ENCODE results near the gene RWDD1. TPM values are rescaled to one million over a fixed set of nuclear protein-coding genes. Genes with fewer than 3 reads are reported as not detected.

The RWDD1 gene
- total and polyA plus RNA-seq, 10 donors = 25.8 to 57.5 (median 34.1) TPM

DNA sequence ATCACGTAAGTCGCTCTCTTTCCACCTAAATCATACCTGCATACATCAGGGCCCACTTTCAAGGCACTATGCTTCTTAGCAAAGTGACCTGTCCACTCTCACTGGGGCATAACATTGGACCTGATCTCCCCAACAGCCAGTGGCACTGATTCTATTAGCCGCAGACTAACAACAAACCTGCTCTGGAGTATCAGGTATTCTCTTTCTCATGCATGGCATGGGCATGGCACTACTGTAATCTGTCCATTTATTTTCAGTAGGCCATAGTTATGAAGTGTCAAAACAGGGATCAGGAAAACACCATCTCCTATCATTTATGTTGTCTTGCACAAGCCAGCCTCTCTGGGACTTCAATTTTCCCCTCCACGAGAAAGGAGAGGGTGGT lies 9.3 kb upstream of the RWDD1 start:
- intact Hi-C loops (cut with DNase I; ENCODE audit: low total_unique reads) = no loop called here
- no peak for DNase-seq
- H3K4me3 ChIP-seq = no peak overlapping the region
- H3K9me3 ChIP-seq = no peaks in the 10 kb centered on the region
- H3K36me3 ChIP-seq = no peaks in the 10 kb centered on the region
- 90 to 98% (median 96%) methylated on average over 4 of the region's 4 CpGs for WGBS, 5 donors
- H3K4me1 ChIP-seq = peaks cover 0 to 12% (median 5%) of the 10 kb centered on the region in 6 donors
- TF ChIP-seq POLR2AphosphoS5 (IDR thresholded peaks at IDR 0.05) (no peak), POLR2A (IDR thresholded peaks at IDR 0.05) (no peak)
- TF ChIP-seq, protein P1, sequence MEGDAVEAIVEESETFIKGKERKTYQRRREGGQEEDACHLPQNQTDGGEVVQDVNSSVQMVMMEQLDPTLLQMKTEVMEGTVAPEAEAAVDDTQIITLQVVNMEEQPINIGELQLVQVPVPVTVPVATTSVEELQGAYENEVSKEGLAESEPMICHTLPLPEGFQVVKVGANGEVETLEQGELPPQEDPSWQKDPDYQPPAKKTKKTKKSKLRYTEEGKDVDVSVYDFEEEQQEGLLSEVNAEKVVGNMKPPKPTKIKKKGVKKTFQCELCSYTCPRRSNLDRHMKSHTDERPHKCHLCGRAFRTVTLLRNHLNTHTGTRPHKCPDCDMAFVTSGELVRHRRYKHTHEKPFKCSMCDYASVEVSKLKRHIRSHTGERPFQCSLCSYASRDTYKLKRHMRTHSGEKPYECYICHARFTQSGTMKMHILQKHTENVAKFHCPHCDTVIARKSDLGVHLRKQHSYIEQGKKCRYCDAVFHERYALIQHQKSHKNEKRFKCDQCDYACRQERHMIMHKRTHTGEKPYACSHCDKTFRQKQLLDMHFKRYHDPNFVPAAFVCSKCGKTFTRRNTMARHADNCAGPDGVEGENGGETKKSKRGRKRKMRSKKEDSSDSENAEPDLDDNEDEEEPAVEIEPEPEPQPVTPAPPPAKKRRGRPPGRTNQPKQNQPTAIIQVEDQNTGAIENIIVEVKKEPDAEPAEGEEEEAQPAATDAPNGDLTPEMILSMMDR (IDR thresholded peaks at IDR 0.05 in 8 of 11, conservative IDR thresholded peaks at IDR 0.05 in 3 of 11) = no peak
- H3K27ac ChIP-seq = peak overlapping the region in 1 of 8 donors; percentile 20
- peaks cover 0 to 20% (median 0%) of the 10 kb centered on the region in 7 donors for H3K27me3 ChIP-seq (replicated peaks in 1 of 7)

DNA sequence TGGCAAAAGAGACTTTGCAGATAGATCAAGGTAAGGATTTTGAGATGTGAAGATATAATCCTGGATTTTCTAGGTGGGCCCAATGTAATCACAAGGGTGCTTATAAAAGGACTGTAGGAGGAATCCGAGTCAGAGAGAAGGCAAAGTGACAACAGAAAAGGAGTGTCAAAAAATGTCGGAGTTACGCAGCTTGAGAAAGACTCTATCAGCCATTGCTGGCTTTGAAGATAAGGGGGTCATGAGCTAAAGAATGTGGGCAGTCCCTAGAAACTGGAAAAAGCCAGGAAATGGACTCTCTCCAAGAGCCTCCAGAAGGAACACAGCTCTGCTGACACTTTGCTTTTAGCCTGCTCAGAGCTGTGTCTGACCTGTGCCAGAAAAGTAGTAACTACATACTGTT lies 8.7 kb upstream of the RWDD1 start:
- no peak overlapping the region for H3K4me3 ChIP-seq
- peaks cover 0 to 20% (median 0%) of the 10 kb centered on the region in 7 donors for H3K27me3 ChIP-seq (replicated peaks in 1 of 7)
- TF ChIP-seq POLR2AphosphoS5 (IDR thresholded peaks at IDR 0.05) (no peak), POLR2A (IDR thresholded peaks at IDR 0.05) (no peak)
- TF ChIP-seq, protein P1 (IDR thresholded peaks at IDR 0.05 in 8 of 11, conservative IDR thresholded peaks at IDR 0.05 in 3 of 11) = no peak
- H3K27ac ChIP-seq = peak overlapping the region in 1 of 8 donors; percentile 20
- no peaks in the 10 kb centered on the region for H3K36me3 ChIP-seq
- no peaks in the 10 kb centered on the region for H3K9me3 ChIP-seq
- intact Hi-C loops (cut with DNase I; ENCODE audit: low total_unique reads) = no loop called here
- WGBS, 5 donors = 62 to 78% (median 69%) methylated on average over 3 of the region's 3 CpGs
- DNase-seq = no peak
- H3K4me1 ChIP-seq = peaks cover 0 to 12% (median 5%) of the 10 kb centered on the region in 6 donors

DNA sequence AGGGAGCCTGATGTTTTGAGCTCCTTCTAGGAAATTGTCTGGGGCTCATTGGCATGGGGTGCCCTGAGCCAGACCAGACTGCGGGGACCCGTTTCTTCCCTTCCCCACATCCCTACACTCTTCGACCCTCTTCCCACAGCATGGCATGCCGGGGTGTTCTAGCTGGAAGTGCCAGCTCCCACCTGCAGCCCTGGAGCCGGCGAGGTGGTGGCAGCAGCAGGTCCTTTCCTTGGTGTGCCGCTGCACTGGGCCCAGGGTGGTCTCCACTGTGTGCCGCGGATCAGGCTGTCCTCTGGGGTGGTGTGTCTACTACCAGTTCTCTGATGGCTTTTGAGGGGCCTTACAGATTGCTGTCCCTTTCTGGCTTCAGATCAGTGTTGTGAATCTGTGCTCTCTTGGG lies 7.5 kb upstream of the RWDD1 start:
- TF ChIP-seq POLR2AphosphoS5 (IDR thresholded peaks at IDR 0.05) (no peak), POLR2A (IDR thresholded peaks at IDR 0.05) (no peak)
- TF ChIP-seq, protein P1 (IDR thresholded peaks at IDR 0.05 in 8 of 11, conservative IDR thresholded peaks at IDR 0.05 in 3 of 11) = no peak
- DNase-seq = peak; percentile 69
- Histone ChIP-seq H3K36me3 (no peaks in the 10 kb centered on the region), H3K4me3 (no peak overlapping the region), H3K27ac (no peak overlapping the region), H3K4me1 (peaks cover 0 to 19% (median 9%) of the 10 kb centered on the region in 6 donors), H3K9me3 (no peaks in the 10 kb centered on the region), H3K27me3 (replicated peaks in 1 of 7) (peaks cover 0 to 20% (median 0%) of the 10 kb centered on the region in 7 donors)
- 90 to 97% (median 94%) methylated on average over 9 of the region's 9 CpGs for WGBS, 5 donors
- intact Hi-C loops (cut with DNase I; ENCODE audit: low total_unique reads) = no loop called here

DNA sequence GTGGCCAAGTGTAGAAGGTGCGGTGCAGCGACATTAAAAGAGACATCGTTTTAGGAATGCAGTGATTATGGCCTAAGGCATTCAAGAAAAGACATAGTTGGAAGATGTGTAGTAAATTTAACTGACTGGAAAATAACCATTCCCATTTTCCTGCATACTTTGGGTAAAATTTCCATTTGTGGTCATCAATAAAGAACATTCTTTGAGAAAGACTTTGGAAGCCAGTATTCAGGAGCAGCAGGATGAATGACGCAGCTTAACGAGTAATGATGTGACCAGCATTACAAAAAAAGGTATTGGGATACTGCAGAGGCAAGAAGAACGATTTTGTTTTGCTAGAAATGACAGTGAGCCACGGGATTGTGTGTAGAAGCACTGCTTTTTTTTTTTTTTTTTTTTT lies 7.0 kb upstream of the RWDD1 start:
- Histone ChIP-seq H3K9me3 (no peaks in the 10 kb centered on the region), H3K27me3 (replicated peaks in 1 of 7) (peaks cover 0 to 20% (median 0%) of the 10 kb centered on the region in 7 donors), H3K36me3 (no peaks in the 10 kb centered on the region), H3K4me1 (peaks cover 0 to 23% (median 14%) of the 10 kb centered on the region in 6 donors), H3K27ac (no peak overlapping the region), H3K4me3 (no peak overlapping the region)
- TF ChIP-seq POLR2AphosphoS5 (IDR thresholded peaks at IDR 0.05) = no peak
- TF ChIP-seq, protein P1 (IDR thresholded peaks at IDR 0.05 in 8 of 11, conservative IDR thresholded peaks at IDR 0.05 in 3 of 11) = no peak
- no peak for TF ChIP-seq POLR2A (IDR thresholded peaks at IDR 0.05)
- intact Hi-C loops (cut with DNase I; ENCODE audit: low total_unique reads) = no loop called here
- DNase-seq = no peak
- WGBS, 5 donors = 80 to 94% (median 86%) methylated on average over 7 of the region's 7 CpGs
